K562 (cell line): ENCODE data around the gene ZNF189. TPM values are rescaled to one million over a fixed set of nuclear protein-coding genes. Genes with fewer than 3 reads are reported as not detected.

Experiments
- ATAC-seq: fragments of 200-7000 bp; cut with Tn5 transposase; 3 replicates; pipeline ENCODE4 v1.9.1; 2020; ENCODE audit warnings: moderate library complexity
- BruUV-seq: library from RNA; stranded (reverse); fragments of 400-500 nt; replicated peaks from 2 replicates; lab custom pipeline; 2021; lab: Mats Ljungman, UMichigan
- CTCF ChIA-PET: fragments of 300-600 bp; formaldehyde crosslinking; extraction: SDS; loops from one replicate; lab custom pipeline; 2021; ENCODE audit warnings: low intra/inter-chr PET ratio; lab: Yijun Ruan, JAX
- POLR2A ChIA-PET: fragments of 300-600, 350-650 bp; sonication (Branson Sonifier 250); formaldehyde crosslinking; extraction: SDS; loops from one replicate; lab custom pipeline; 2021; ENCODE audit warnings: antibody characterized with exemption, inconsistent platforms; lab: Yijun Ruan, JAX
- DNase-seq, 4 experiments: peaks; one replicate each; pipeline versions ENCODE4 v3.0.0 to v3.0.0-alpha.2; 2011 to 2018; ENCODE audit warnings: low spot score in 3 of 4, mixed read lengths in 3 of 4; ENCODE audit errors: extremely low read depth in 1 of 4
- FAIRE-seq: peaks from 2 replicates; lab custom pipeline; 2011; peaks lifted over from hg19 to GRCh38; lab: Jason Lieb, UNC
- H2AFZ ChIP-seq: 2 replicates; pipeline ENCODE4 v1.6.0; 2011; ENCODE audit warnings: low read depth, low read length, control low read depth, inconsistent platforms
- H3K27ac ChIP-seq: fragments of 200-600 bp; 3 replicates; pipeline ENCODE4 v1.8.0; 2011; ENCODE audit warnings: low read depth, mild to moderate bottlenecking, control low read depth, inconsistent platforms, low read length, moderate library complexity, mixed read lengths; ENCODE audit errors: extremely low read depth
- H3K27me3 ChIP-seq, 2 experiments: fragments of 300-600 bp in 1 of 2; 2 replicates in 1 of 2; 3 replicates in 1 of 2; pipeline versions ENCODE4 v1.6.0 to v1.8.0; 2011; ENCODE audit warnings: inconsistent platforms in 2 of 2, low read length in 2 of 2, mild to moderate bottlenecking in 1 of 2, mixed read lengths in 1 of 2, moderate library complexity in 1 of 2; ENCODE audit not compliant: control insufficient read depth in 2 of 2, insufficient read depth in 2 of 2
- H3K36me3 ChIP-seq: fragments of 300-600 bp; 3 replicates; pipeline ENCODE4 v1.8.0; 2011; ENCODE audit warnings: mild to moderate bottlenecking, low read length, inconsistent platforms; ENCODE audit not compliant: control insufficient read depth, insufficient read depth
- H3K4me1 ChIP-seq, 2 experiments: fragments of 200-600 bp in 1 of 2; replicated peaks in 1 of 2; 2 replicates in 1 of 2; 3 replicates in 1 of 2; pipeline versions ENCODE4 v1.5.1 to v1.8.0; 2011; ENCODE audit warnings: inconsistent platforms in 2 of 2, low read length in 2 of 2, mild to moderate bottlenecking in 1 of 2, mixed read lengths in 1 of 2, moderate library complexity in 1 of 2; ENCODE audit not compliant: control insufficient read depth in 2 of 2, insufficient read depth in 2 of 2
- H3K4me2 ChIP-seq: 2 replicates; pipeline ENCODE4 v1.6.1; 2011; ENCODE audit warnings: low read length, control low read depth, inconsistent platforms, mixed read lengths; ENCODE audit not compliant: insufficient read depth
- H3K4me3 ChIP-seq: fragments of 200-600 bp; sonication (generic), shearing (Covaris generic); 2 replicates; pipeline ENCODE4 v1.5.1; 2016; ENCODE audit warnings: control low read depth, inconsistent platforms
- H3K79me2 ChIP-seq: fragments of 200-600 bp; 3 replicates; pipeline ENCODE4 v1.8.0; 2011; ENCODE audit warnings: low read length, inconsistent platforms; ENCODE audit not compliant: control insufficient read depth, insufficient read depth
- H3K9ac ChIP-seq, 2 experiments: 2 replicates each; pipeline versions ENCODE4 v1.6.0 to v1.6.1; 2011; ENCODE audit warnings: low read depth in 2 of 2, low read length in 2 of 2, control low read depth in 1 of 2, inconsistent platforms in 1 of 2, mild to moderate bottlenecking in 1 of 2, mixed read lengths in 1 of 2; ENCODE audit not compliant: insufficient read depth in 1 of 2
- H3K9me1 ChIP-seq: one replicate; pipeline ENCODE4 v1.6.0; 2011; ENCODE audit warnings: inconsistent platforms, mild to moderate bottlenecking, low read length, moderate library complexity; ENCODE audit not compliant: control insufficient read depth, insufficient read depth
- H3K9me3 ChIP-seq: replicated peaks from 2 replicates; pipeline ENCODE4 v1.5.1; 2011; ENCODE audit warnings: low read depth, low read length, inconsistent platforms; ENCODE audit not compliant: control insufficient read depth, insufficient read depth
- H4K20me1 ChIP-seq: replicated peaks from 2 replicates; pipeline ENCODE4 v1.6.1; 2011; ENCODE audit warnings: low read length, inconsistent platforms, mixed read lengths; ENCODE audit not compliant: control insufficient read depth, insufficient read depth
- ASH1L ChIP-seq: fragments of 450-650 bp; IDR thresholded peaks from 2 replicates; pipeline ENCODE4 v1.6.1; 2018; ENCODE audit warnings: borderline replicate concordance, mild to moderate bottlenecking, low read depth; ENCODE audit not compliant: partially characterized antibody
- BRF1 ChIP-seq: IDR thresholded peaks from 3 replicates; pipeline ENCODE4 v1.6.1; 2011; ENCODE audit warnings: borderline replicate concordance, mild to moderate bottlenecking; ENCODE audit not compliant: insufficient read length; ENCODE audit errors: extremely low read depth
- HDAC6 ChIP-seq: IDR thresholded peaks from 2 replicates; pipeline ENCODE4 v1.6.1; 2012; ENCODE audit warnings: low read depth, mild to moderate bottlenecking, control low read depth, inconsistent platforms, low read length, moderate library complexity
- HMGN3 ChIP-seq: IDR thresholded peaks from 2 replicates; pipeline ENCODE4 v1.6.1; 2011; ENCODE audit warnings: borderline replicate concordance, low read depth, mild to moderate bottlenecking, mixed read lengths, low read length; ENCODE audit not compliant: insufficient read length; ENCODE audit errors: extremely low read depth
- MEIS2 ChIP-seq: fragments of 450-650 bp; IDR thresholded peaks from 2 replicates; pipeline ENCODE4 v1.6.1; 2014; ENCODE audit warnings: mild to moderate bottlenecking; ENCODE audit not compliant: partially characterized antibody
- POLR2A ChIP-seq: fragments of 450-650 bp; conservative IDR thresholded peaks from 2 replicates; pipeline ENCODE4 v1.6.1; 2016
- POLR2G ChIP-seq: fragments of 200-400 bp; formaldehyde crosslinking; IDR thresholded peaks from 2 replicates; pipeline ENCODE4 v1.6.1; 2017; ENCODE audit warnings: low read depth, mild to moderate bottlenecking, antibody characterized with exemption, low read length, moderate library complexity
- SIX5 ChIP-seq, 2 experiments: IDR thresholded peaks; 2 replicates each; pipeline ENCODE4 v1.6.1; 2011; ENCODE audit warnings: low read length in 2 of 2, borderline replicate concordance in 1 of 2, low read depth in 1 of 2, mild to moderate bottlenecking in 1 of 2, moderate library complexity in 1 of 2; ENCODE audit not compliant: insufficient read depth in 1 of 2
- TCF7L2 ChIP-seq: fragments of 150-350 bp; IDR thresholded peaks from 2 replicates; pipeline ENCODE4 v1.6.1; 2016; ENCODE audit warnings: low read depth, mild to moderate bottlenecking, low read length, moderate library complexity
- WGBS: fragments of 100-300 bp; shearing (Covaris generic); methylation state at CpG from one replicate; pipeline ENCODE4 v1.1.6; 2016; ENCODE audit warnings: low coverage, mixed read lengths; ENCODE audit not compliant: insufficient coverage; ENCODE audit errors: missing lambda C conversion rate; 5-methylcytosine and 5-hydroxymethylcytosine counted together
- in situ Hi-C: fragments of 300-500 bp; cut with MboI; formaldehyde crosslinking; loops from 4 replicates; pipeline ENCODE4 v1.15.0; 2018; ENCODE audit warnings: inconsistent platforms, mixed read lengths
- intact Hi-C: fragments of 100-400 bp; cut with micrococcal nuclease; formaldehyde crosslinking; loops from 2 replicates; pipeline ENCODE4 v1.14.2; 2022
- polyA plus RNA-seq, 8 experiments: library from polyadenylated mRNA; depleted of rRNA in 4 of 8; stranded (reverse) in 5 of 8; unstranded in 3 of 8; fragments of >200 nt; fragmentation: Nextera tagmentation in 2 of 8; fragmentation: Illumina TruSeq in 1 of 8; extraction: Ambion mirVana in 2 of 8; extraction: Trizol in 1 of 8; gene quantifications; 2 replicates each; pipeline versions ENCODE4 v1.2.1 to v1.2.3, GENCODE V29; 2011 to 2014; ENCODE audit warnings: inconsistent platforms in 1 of 8, missing spikeins in 1 of 8
- total RNA-seq, 7 experiments: library from RNA; depleted of rRNA in 6 of 7; stranded (reverse); fragments of >200 nt in 6 of 7; fragmentation: Illumina TruSeq in 2 of 7; extraction: Trizol in 2 of 7; gene quantifications; 2 replicates each; pipeline versions ENCODE4 v1.2.1 to v1.2.3, GENCODE V29; 2011 to 2021; ENCODE audit warnings: low replicate concordance in 1 of 7
- TF ChIP-seq, protein P1 (sequence below): sonication (generic); formaldehyde crosslinking; IDR thresholded peaks from 2 replicates; pipeline ENCODE4 v1.8.1; 2023; ENCODE audit warnings: mild to moderate bottlenecking, missing genetic modification reagents
- TF ChIP-seq, protein P2 (sequence below): sonication (generic); formaldehyde crosslinking; IDR thresholded peaks from 2 replicates; pipeline ENCODE4 v1.8.0; 2022; ENCODE audit warnings: missing genetic modification reagents, mild to moderate bottlenecking, borderline replicate concordance
- TF ChIP-seq, protein P3 (sequence below): fragments of 450-650 bp; formaldehyde crosslinking; IDR thresholded peaks from 2 replicates; pipeline ENCODE4 v1.4.0; 2020; ENCODE audit warnings: mild to moderate bottlenecking, moderate library complexity

ZNF189 gene
- total and polyA plus RNA-seq, 9 of the 15 experiments (the other 6 are each of a cell fraction or from before 2014, with no cell fraction given), result 2.4 to 15.3 (median 6.4) TPM

DNA sequence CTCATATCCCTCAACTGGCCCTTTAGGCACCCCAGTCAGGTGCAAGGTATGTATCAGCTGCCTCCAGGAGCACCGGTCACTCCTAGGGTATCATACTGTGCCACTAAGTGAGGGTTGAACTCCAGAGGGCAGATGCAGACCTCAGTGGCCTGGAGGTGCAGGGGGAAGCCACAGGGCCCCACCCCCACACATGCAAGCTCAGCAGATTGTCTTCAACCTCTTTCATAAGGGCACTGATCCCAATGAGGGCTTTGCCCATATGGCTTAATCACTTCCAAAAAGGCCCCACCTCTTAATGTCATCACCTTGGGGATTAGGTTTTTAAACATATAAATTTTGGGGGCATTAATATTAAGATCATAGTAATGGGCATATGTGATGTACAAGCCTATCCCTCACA lies 42.0 kb upstream of the ZNF189 start (continued):
- TF ChIP-seq, protein P1, sequence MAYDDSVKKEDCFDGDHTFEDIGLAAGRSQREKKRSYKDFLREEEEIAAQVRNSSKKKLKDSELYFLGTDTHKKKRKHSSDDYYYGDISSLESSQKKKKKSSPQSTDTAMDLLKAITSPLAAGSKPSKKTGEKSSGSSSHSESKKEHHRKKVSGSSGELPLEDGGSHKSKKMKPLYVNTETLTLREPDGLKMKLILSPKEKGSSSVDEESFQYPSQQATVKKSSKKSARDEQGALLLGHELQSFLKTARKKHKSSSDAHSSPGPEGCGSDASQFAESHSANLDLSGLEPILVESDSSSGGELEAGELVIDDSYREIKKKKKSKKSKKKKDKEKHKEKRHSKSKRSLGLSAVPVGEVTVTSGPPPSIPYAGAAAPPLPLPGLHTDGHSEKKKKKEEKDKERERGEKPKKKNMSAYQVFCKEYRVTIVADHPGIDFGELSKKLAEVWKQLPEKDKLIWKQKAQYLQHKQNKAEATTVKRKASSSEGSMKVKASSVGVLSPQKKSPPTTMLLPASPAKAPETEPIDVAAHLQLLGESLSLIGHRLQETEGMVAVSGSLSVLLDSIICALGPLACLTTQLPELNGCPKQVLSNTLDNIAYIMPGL, result no peak
- TF ChIP-seq, protein P2, sequence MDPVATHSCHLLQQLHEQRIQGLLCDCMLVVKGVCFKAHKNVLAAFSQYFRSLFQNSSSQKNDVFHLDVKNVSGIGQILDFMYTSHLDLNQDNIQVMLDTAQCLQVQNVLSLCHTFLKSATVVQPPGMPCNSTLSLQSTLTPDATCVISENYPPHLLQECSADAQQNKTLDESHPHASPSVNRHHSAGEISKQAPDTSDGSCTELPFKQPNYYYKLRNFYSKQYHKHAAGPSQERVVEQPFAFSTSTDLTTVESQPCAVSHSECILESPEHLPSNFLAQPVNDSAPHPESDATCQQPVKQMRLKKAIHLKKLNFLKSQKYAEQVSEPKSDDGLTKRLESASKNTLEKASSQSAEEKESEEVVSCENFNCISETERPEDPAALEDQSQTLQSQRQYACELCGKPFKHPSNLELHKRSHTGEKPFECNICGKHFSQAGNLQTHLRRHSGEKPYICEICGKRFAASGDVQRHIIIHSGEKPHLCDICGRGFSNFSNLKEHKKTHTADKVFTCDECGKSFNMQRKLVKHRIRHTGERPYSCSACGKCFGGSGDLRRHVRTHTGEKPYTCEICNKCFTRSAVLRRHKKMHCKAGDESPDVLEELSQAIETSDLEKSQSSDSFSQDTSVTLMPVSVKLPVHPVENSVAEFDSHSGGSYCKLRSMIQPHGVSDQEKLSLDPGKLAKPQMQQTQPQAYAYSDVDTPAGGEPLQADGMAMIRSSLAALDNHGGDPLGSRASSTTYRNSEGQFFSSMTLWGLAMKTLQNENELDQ (CRISPR knock-in tag), result no peak
- no peak for TF ChIP-seq POLR2A
- no peak for TF ChIP-seq POLR2G
- no peak for TF ChIP-seq BRF1
- no peak for TF ChIP-seq HDAC6
- no peak for TF ChIP-seq ASH1L

DNA sequence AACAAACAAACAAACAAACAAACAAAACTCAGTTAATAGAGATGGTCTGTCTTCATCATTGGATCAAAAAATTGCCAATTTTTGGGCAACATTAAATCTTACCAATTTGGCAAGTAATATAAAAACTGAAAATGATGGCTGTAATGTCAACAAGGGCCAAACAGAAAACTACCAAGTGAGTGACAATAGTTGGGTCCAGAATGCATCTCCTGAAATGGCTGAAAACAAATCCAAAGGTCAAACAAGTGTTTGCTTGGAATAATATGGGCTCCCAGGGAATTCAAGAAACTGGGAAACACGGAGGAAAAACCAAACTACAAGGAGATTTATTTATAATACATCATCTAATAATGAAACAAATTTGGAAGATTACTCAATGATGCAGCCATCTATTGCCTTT lies 39.0 kb upstream of the ZNF189 start:
- in situ Hi-C loops (no loop called here), intact Hi-C loops (no loop called here)
- no peaks in the 10 kb centered on the region; the same call in 1 of the 2 replicates for H3K9me3 ChIP-seq
- FAIRE-seq (no peak), ATAC-seq (no peak), DNase-seq (no peak)
- no peak overlapping the region for H2AFZ ChIP-seq
- CTCF ChIA-PET, result no interaction called here
- no peaks in the 10 kb centered on the region for H3K27me3 ChIP-seq
- peaks cover 11 to 21% of the 10 kb centered on the region in 2 experiments; a peak in 3 of 5 replicates for H3K4me1 ChIP-seq
- H3K9ac ChIP-seq, result no peak overlapping the region
- BruUV-seq, result no TSS peak
- H3K9me1 ChIP-seq, result no peaks in the 10 kb centered on the region
- no peak overlapping the region for H3K4me2 ChIP-seq
- H3K4me3 ChIP-seq, result no peak overlapping the region
- H3K27ac ChIP-seq, result no peak overlapping the region
- no peaks in the 10 kb centered on the region for H3K36me3 ChIP-seq
- no peaks in the 10 kb centered on the region for H4K20me1 ChIP-seq
- WGBS, result 33% methylated on average over 1 of the region's 1 CpG
- POLR2A ChIA-PET, result no interaction called here
- no peaks in the 10 kb centered on the region for H3K79me2 ChIP-seq
- no peak for TF ChIP-seq HMGN3
- no peak for TF ChIP-seq SIX5 (IDR thresholded peaks at IDR 0.05; ENCODE audit: borderline replicate concordance in 1 of 2, insufficient read depth in 1 of 2, low read depth in 1 of 2, low read length in 2 of 2)
- TF ChIP-seq, protein P3, sequence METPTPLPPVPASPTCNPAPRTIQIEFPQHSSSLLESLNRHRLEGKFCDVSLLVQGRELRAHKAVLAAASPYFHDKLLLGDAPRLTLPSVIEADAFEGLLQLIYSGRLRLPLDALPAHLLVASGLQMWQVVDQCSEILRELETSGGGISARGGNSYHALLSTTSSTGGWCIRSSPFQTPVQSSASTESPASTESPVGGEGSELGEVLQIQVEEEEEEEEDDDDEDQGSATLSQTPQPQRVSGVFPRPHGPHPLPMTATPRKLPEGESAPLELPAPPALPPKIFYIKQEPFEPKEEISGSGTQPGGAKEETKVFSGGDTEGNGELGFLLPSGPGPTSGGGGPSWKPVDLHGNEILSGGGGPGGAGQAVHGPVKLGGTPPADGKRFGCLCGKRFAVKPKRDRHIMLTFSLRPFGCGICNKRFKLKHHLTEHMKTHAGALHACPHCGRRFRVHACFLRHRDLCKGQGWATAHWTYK (CRISPR knock-in tag), result no peak
- no peak for TF ChIP-seq TCF7L2
- no peak for TF ChIP-seq MEIS2
- TF ChIP-seq, protein P1, result no peak
